IMR-90 (cell line): ENCODE data around the gene CREB5. TPM values are rescaled to one million over a fixed set of nuclear protein-coding genes. Genes with fewer than 3 reads are reported as not detected.

Source experiments
- ATAC-seq: fragments of 200-7000 bp; cut with Tn5 transposase; 2 replicates; pipeline ENCODE4 v1.9.1; 2020; ENCODE audit warnings: low read depth, mild to moderate bottlenecking, moderate library complexity
- BruUV-seq: library from RNA; stranded (reverse); fragments of 400-500 nt; replicated peaks from 2 replicates; lab custom pipeline; 2021; lab: Mats Ljungman, UMichigan
- CTCF ChIA-PET: fragments of 300-600 bp; formaldehyde crosslinking; extraction: SDS; loops from one replicate; lab custom pipeline; 2021; ENCODE audit warnings: antibody characterized with exemption; lab: Yijun Ruan, JAX
- POLR2A ChIA-PET: fragments of 300-600 bp; sonication (Branson Sonifier 250); formaldehyde crosslinking; loops from one replicate; lab custom pipeline; 2022; ENCODE audit warnings: antibody characterized with exemption; ENCODE audit not compliant: unreplicated experiment; lab: Charles Lee
- DNase-seq: peaks from one replicate; pipeline ENCODE4 v3.0.0; 2013
- H2AFZ ChIP-seq: replicated peaks from 2 replicates; pipeline ENCODE3; 2013; ENCODE audit warnings: low read length, mild to moderate bottlenecking; ENCODE audit not compliant: poor library complexity
- H2AK5ac ChIP-seq: 2 replicates; pipeline ENCODE4 v1.6.1; 2013; ENCODE audit warnings: low read depth, low read length, inconsistent platforms
- H2AK9ac ChIP-seq: replicated peaks from 2 replicates; pipeline ENCODE3; 2013; ENCODE audit warnings: mild to moderate bottlenecking, low read depth, low read length, moderate library complexity; ENCODE audit not compliant: poor library complexity
- H2BK120ac ChIP-seq: 2 replicates; pipeline ENCODE4 v1.6.1; 2013; ENCODE audit warnings: low read depth, low read length, inconsistent platforms
- H2BK15ac ChIP-seq: 3 replicates; pipeline ENCODE4 v1.6.1; 2013; ENCODE audit warnings: low read depth, low read length, inconsistent platforms
- H2BK20ac ChIP-seq: 2 replicates; pipeline ENCODE4 v1.6.1; 2013; ENCODE audit warnings: low read depth, mild to moderate bottlenecking, inconsistent platforms, low read length, moderate library complexity
- H2BK5ac ChIP-seq: 2 replicates; pipeline ENCODE4 v1.6.1; 2013; ENCODE audit warnings: mild to moderate bottlenecking, low read depth, low read length, inconsistent platforms; ENCODE audit not compliant: poor library complexity, severe bottlenecking
- H3K14ac ChIP-seq: replicated peaks from 2 replicates; pipeline ENCODE4 v1.6.1; 2013; ENCODE audit warnings: low read depth, low read length, inconsistent platforms
- H3K18ac ChIP-seq: 2 replicates; pipeline ENCODE4 v1.6.1; 2013; ENCODE audit warnings: low read depth, low read length, control low read depth
- H3K23ac ChIP-seq: 2 replicates; pipeline ENCODE4 v1.6.1; 2013; ENCODE audit warnings: low read depth, low read length, inconsistent platforms
- H3K27ac ChIP-seq: 2 replicates; pipeline ENCODE4 v1.5.1; 2013; ENCODE audit warnings: mild to moderate bottlenecking, control low read depth, low read length; ENCODE audit not compliant: insufficient read depth
- H3K27me3 ChIP-seq: 2 replicates; pipeline ENCODE4 v1.6.1; 2013; ENCODE audit warnings: low read length; ENCODE audit not compliant: control insufficient read depth, insufficient read depth
- H3K36me3 ChIP-seq: 2 replicates; pipeline ENCODE4 v1.6.1; 2013; ENCODE audit warnings: low read length, mixed read lengths; ENCODE audit not compliant: control insufficient read depth, insufficient read depth
- H3K4ac ChIP-seq: 2 replicates; pipeline ENCODE4 v1.6.1; 2013; ENCODE audit warnings: low read depth, low read length, inconsistent platforms
- H3K4me1 ChIP-seq: 2 replicates; pipeline ENCODE4 v1.6.1; 2013; ENCODE audit warnings: low read length, mixed read lengths; ENCODE audit not compliant: control insufficient read depth, insufficient read depth
- H3K4me2 ChIP-seq: 2 replicates; pipeline ENCODE4 v1.6.1; 2013; ENCODE audit warnings: low read depth, mild to moderate bottlenecking, control low read depth, low read length, moderate library complexity
- H3K4me3 ChIP-seq: 2 replicates; pipeline ENCODE4 v1.5.1; 2013; ENCODE audit warnings: low read depth, mild to moderate bottlenecking, control low read depth, low read length, moderate library complexity; ENCODE audit not compliant: insufficient read depth
- H3K56ac ChIP-seq: 2 replicates; pipeline ENCODE4 v1.6.1; 2013; ENCODE audit warnings: low read length, inconsistent platforms; ENCODE audit not compliant: insufficient read depth; ENCODE audit errors: extremely low read depth
- H3K79me1 ChIP-seq, 2 experiments: 2 replicates each; pipeline ENCODE4 v1.6.1; 2013; ENCODE audit warnings: low read length in 2 of 2, inconsistent platforms in 1 of 2, low read depth in 1 of 2
- H3K9ac ChIP-seq: 2 replicates; pipeline ENCODE4 v1.6.1; 2013; ENCODE audit warnings: low read depth, low read length, control low read depth
- H3K9me1 ChIP-seq: 2 replicates; pipeline ENCODE4 v1.6.1; 2013; ENCODE audit warnings: low read length, inconsistent platforms; ENCODE audit not compliant: insufficient read depth
- H3K9me3 ChIP-seq: 2 replicates; pipeline ENCODE4 v1.6.1; 2013; ENCODE audit warnings: low read length; ENCODE audit not compliant: control insufficient read depth, insufficient read depth
- H4K20me1 ChIP-seq: 2 replicates; pipeline ENCODE4 v1.6.1; 2013; ENCODE audit warnings: low read length, inconsistent platforms; ENCODE audit not compliant: insufficient read depth
- H4K5ac ChIP-seq: 2 replicates; pipeline ENCODE4 v1.6.1; 2013; ENCODE audit warnings: mild to moderate bottlenecking, low read depth, low read length, control low read depth
- H4K8ac ChIP-seq, 2 experiments: 2 replicates each; pipeline ENCODE4 v1.6.1; 2013; ENCODE audit warnings: low read depth in 2 of 2, low read length in 2 of 2, control low read depth in 1 of 2, inconsistent platforms in 1 of 2
- H4K91ac ChIP-seq: 2 replicates; pipeline ENCODE4 v1.6.1; 2013; ENCODE audit warnings: low read depth, low read length, inconsistent platforms; ENCODE audit not compliant: insufficient read depth
- BHLHE40 ChIP-seq: fragments of 150-350 bp; IDR thresholded peaks from 2 replicates; pipeline ENCODE4 v1.6.1; 2016; ENCODE audit warnings: mild to moderate bottlenecking, low read depth, low read length
- CEBPB ChIP-seq: IDR thresholded peaks from 2 replicates; pipeline ENCODE4 v1.6.1; 2012; ENCODE audit warnings: low read depth, low read length, improper control_type of control experiment
- CHD1 ChIP-seq: IDR thresholded peaks from 2 replicates; pipeline ENCODE4 v1.6.1; 2012; ENCODE audit warnings: low read depth, low read length, improper control_type of control experiment
- CTCF ChIP-seq: conservative IDR thresholded peaks from 2 replicates; pipeline ENCODE4 v1.5.1; 2012; ENCODE audit warnings: mild to moderate bottlenecking, low read depth, low read length, improper control_type of control experiment
- ELK1 ChIP-seq: fragments of 150-350 bp; IDR thresholded peaks from 2 replicates; pipeline ENCODE4 v1.6.1; 2016; ENCODE audit warnings: low read depth, mild to moderate bottlenecking, low read length, moderate library complexity, borderline replicate concordance
- FOS ChIP-seq: fragments of 150-350 bp; IDR thresholded peaks from 2 replicates; pipeline ENCODE4 v1.6.1; 2016; ENCODE audit warnings: low read depth, low read length
- MAFK ChIP-seq: IDR thresholded peaks from 2 replicates; pipeline ENCODE4 v1.6.1; 2012; ENCODE audit warnings: low read depth, low read length, improper control_type of control experiment
- MAZ ChIP-seq: IDR thresholded peaks from 2 replicates; pipeline ENCODE4 v1.6.1; 2012; ENCODE audit warnings: low read depth, mild to moderate bottlenecking, low read length, improper control_type of control experiment, moderate library complexity, borderline replicate concordance
- MXI1 ChIP-seq: IDR thresholded peaks from 2 replicates; pipeline ENCODE4 v1.6.1; 2012; ENCODE audit warnings: low read depth, mild to moderate bottlenecking, low read length, moderate library complexity, borderline replicate concordance
- NFE2L2 ChIP-seq: fragments of 150-350 bp; IDR thresholded peaks from 2 replicates; pipeline ENCODE4 v1.6.1; 2016; ENCODE audit warnings: low read depth, mild to moderate bottlenecking, low read length
- POLR2A ChIP-seq: IDR thresholded peaks from 2 replicates; pipeline ENCODE4 v1.6.1; 2012; ENCODE audit warnings: mild to moderate bottlenecking, low read depth, low read length
- RAD21 ChIP-seq: IDR thresholded peaks from 2 replicates; pipeline ENCODE4 v1.6.1; 2012; ENCODE audit warnings: low read length, improper control_type of control experiment
- RCOR1 ChIP-seq: IDR thresholded peaks from 2 replicates; pipeline ENCODE4 v1.6.1; 2012; ENCODE audit warnings: mild to moderate bottlenecking, low read length, improper control_type of control experiment; ENCODE audit not compliant: insufficient replicate concordance
- RFX5 ChIP-seq: IDR thresholded peaks from 2 replicates; pipeline ENCODE4 v1.8.0; 2012; ENCODE audit warnings: low read depth, mild to moderate bottlenecking, low read length, moderate library complexity
- WGBS, 2 experiments: methylation state at CpG; one replicate each; pipeline versions ENCODE4 v1.1.5 to v1.1.7; 2013; ENCODE audit warnings: missing lambda C conversion rate in 2 of 2; ENCODE audit not compliant: insufficient read length in 1 of 2; ENCODE audit errors: extremely low coverage in 2 of 2; 5-methylcytosine and 5-hydroxymethylcytosine counted together
- dilution Hi-C: fragments of 300-500 bp; cut with HindIII; formaldehyde crosslinking; loops from one replicate; pipeline ENCODE4 v1.14.3; 2018; ENCODE audit warnings: low sequenced_read_pairs; ENCODE audit not compliant: unreplicated experiment
- in situ Hi-C: fragments of 300-500 bp; cut with MboI; formaldehyde crosslinking; loops from 3 replicates; pipeline ENCODE4 v1.14.3; 2019; ENCODE audit warnings: low sequenced_read_pairs, inconsistent platforms, mixed read lengths
- intact Hi-C: fragments of 100-400 bp; cut with micrococcal nuclease; formaldehyde crosslinking; loops from 2 replicates; pipeline ENCODE4 v1.10.0; 2022
- polyA plus RNA-seq, 3 experiments: library from polyadenylated mRNA; depleted of rRNA; stranded (reverse); fragments of >200 nt; gene quantifications; 2 replicates each; pipeline ENCODE4 v1.2.3, GENCODE V29; 2012; ENCODE audit warnings: low replicate concordance in 1 of 3
- total RNA-seq: library from RNA; depleted of rRNA; stranded (reverse); fragments of >200 nt; gene quantifications from 2 replicates; pipeline ENCODE4 v1.2.3, GENCODE V29; 2012

Gene CREB5
- total and polyA plus RNA-seq, 2 of the 4 experiments (the other 2 are of a cell fraction) = 7.3 to 13.1 TPM

- H3K27me3 ChIP-seq = no peaks in the 10 kb centered on the region
- no peaks in the 10 kb centered on the region for H3K36me3 ChIP-seq
- DNase-seq (no peak), ATAC-seq (no peak)
- H2AFZ ChIP-seq = no peak overlapping the region
- no peak overlapping the region for H4K5ac ChIP-seq
- TF ChIP-seq FOS (no peak), BHLHE40 (no peak), NFE2L2 (no peak), CEBPB (no peak), RAD21 (no peak), CTCF (no peak), RCOR1 (no peak), ELK1 (no peak), POLR2A (no peak), MAFK (no peak), RFX5 (no peak), MAZ (no peak), MXI1 (no peak), CHD1 (no peak)
- no peaks in the 10 kb centered on the region for H3K9me3 ChIP-seq
- in situ Hi-C loops = no loop called here
- H4K20me1 ChIP-seq = no peaks in the 10 kb centered on the region
- no peak overlapping the region for H3K4me2 ChIP-seq
- no TSS peak for BruUV-seq
- no peak overlapping the region for H2BK5ac ChIP-seq
- dilution Hi-C loops = no loop called here
- H2AK9ac ChIP-seq = no peak overlapping the region
- H2BK15ac ChIP-seq = no peak overlapping the region
- H4K8ac ChIP-seq = no peak overlapping the region
- peaks cover 2% of the 10 kb centered on the region; the same call in 1 of the 2 replicates for H3K4me1 ChIP-seq
- ChIA-PET CTCF (no interaction called here), POLR2A (no interaction called here)
- H3K56ac ChIP-seq = no peak overlapping the region
- no peak overlapping the region for H3K23ac ChIP-seq
- H4K91ac ChIP-seq = no peak overlapping the region
- no peak overlapping the region for H3K4me3 ChIP-seq
- intact Hi-C loops = no loop called here
- no peak overlapping the region for H3K18ac ChIP-seq
- H3K9ac ChIP-seq = no peak overlapping the region
- no peak overlapping the region for H2BK120ac ChIP-seq
- H3K14ac ChIP-seq = no peak overlapping the region
- H3K4ac ChIP-seq = no peak overlapping the region
- no peaks in the 10 kb centered on the region; the same call in 1 of the 2 replicates for H3K9me1 ChIP-seq
- no peaks in the 10 kb centered on the region for H3K79me1 ChIP-seq
- no peak overlapping the region for H3K27ac ChIP-seq
- no peak overlapping the region for H2AK5ac ChIP-seq
- WGBS, 2 experiments = no CpG with 5 or more reads among the region's 3 CpGs
- H2BK20ac ChIP-seq = no peak overlapping the region
These were observed 206.9 kb downstream of the CREB5 start for GRCh38 chr7:28619256-28619655.
